H9 (cell line): ENCODE data around the gene ZNF474. TPM values are rescaled to one million over a fixed set of nuclear protein-coding genes. Genes with fewer than 3 reads are reported as not detected.

Source experiments
- DNase-seq: peaks from one replicate; pipeline ENCODE4 v3.0.0-alpha.2; 2017
- H2AFZ ChIP-seq: one replicate; pipeline ENCODE4 v1.6.1; 2013; ENCODE audit warnings: mild to moderate bottlenecking, low read length, control low read depth, moderate library complexity
- H2AK5ac ChIP-seq: 2 replicates; pipeline ENCODE4 v1.6.1; 2013; ENCODE audit warnings: low read length, control low read depth, mixed read lengths; ENCODE audit not compliant: insufficient read length
- H2BK120ac ChIP-seq: one replicate; pipeline ENCODE4 v1.6.1; 2013; ENCODE audit warnings: low read depth, mild to moderate bottlenecking, low read length, control low read depth, inconsistent platforms; ENCODE audit not compliant: poor library complexity, severe bottlenecking
- H2BK12ac ChIP-seq: 2 replicates; pipeline ENCODE4 v1.6.1; 2013; ENCODE audit warnings: low read length, control low read depth, mixed read lengths, low read depth; ENCODE audit not compliant: insufficient read length
- H2BK15ac ChIP-seq: 2 replicates; pipeline ENCODE4 v1.6.1; 2013; ENCODE audit warnings: low read depth, low read length, control low read depth
- H2BK20ac ChIP-seq: one replicate; pipeline ENCODE4 v1.6.1; 2013; ENCODE audit warnings: low read depth, mild to moderate bottlenecking, low read length, control low read depth, inconsistent platforms; ENCODE audit not compliant: poor library complexity, severe bottlenecking
- H2BK5ac ChIP-seq: 2 replicates; pipeline ENCODE4 v1.6.1; 2013; ENCODE audit warnings: low read length, control low read depth, mixed read lengths; ENCODE audit not compliant: insufficient read length
- H3K14ac ChIP-seq: 2 replicates; pipeline ENCODE4 v1.6.1; 2013; ENCODE audit warnings: low read length, control low read depth; ENCODE audit not compliant: insufficient read depth
- H3K18ac ChIP-seq: 2 replicates; pipeline ENCODE4 v1.6.1; 2013; ENCODE audit warnings: low read depth, mild to moderate bottlenecking, mixed read lengths, low read length, control low read depth; ENCODE audit not compliant: insufficient read length
- H3K23ac ChIP-seq: 2 replicates; pipeline ENCODE4 v1.6.1; 2013; ENCODE audit warnings: low read length, control low read depth, mixed read lengths, low read depth; ENCODE audit not compliant: insufficient read length
- H3K23me2 ChIP-seq: 2 replicates; pipeline ENCODE4 v1.6.1; 2013; ENCODE audit warnings: low read depth, mild to moderate bottlenecking, mixed read lengths, low read length, control low read depth; ENCODE audit not compliant: insufficient read length, poor library complexity, severe bottlenecking
- H3K27ac ChIP-seq: 2 replicates; pipeline ENCODE4 v1.5.1; 2013; ENCODE audit warnings: low read length, control low read depth, mixed read lengths, low read depth; ENCODE audit not compliant: insufficient read length
- H3K27me3 ChIP-seq: 2 replicates; pipeline ENCODE4 v1.6.1; 2013; ENCODE audit warnings: low read length, control low read depth, inconsistent platforms; ENCODE audit not compliant: insufficient read depth
- H3K4ac ChIP-seq: 2 replicates; pipeline ENCODE4 v1.6.1; 2013; ENCODE audit warnings: low read depth, mild to moderate bottlenecking, control low read depth, inconsistent platforms, low read length, moderate library complexity
- H3K4me1 ChIP-seq: 2 replicates; pipeline ENCODE4 v1.6.1; 2013; ENCODE audit warnings: low read length, control low read depth, inconsistent platforms; ENCODE audit not compliant: insufficient read depth
- H3K4me2 ChIP-seq: 2 replicates; pipeline ENCODE4 v1.6.1; 2013; ENCODE audit warnings: low read length, control low read depth, mixed read lengths; ENCODE audit not compliant: insufficient read length, insufficient read depth
- H3K56ac ChIP-seq: 2 replicates; pipeline ENCODE4 v1.6.1; 2013; ENCODE audit warnings: low read depth, mild to moderate bottlenecking, mixed read lengths, low read length, control low read depth; ENCODE audit not compliant: insufficient read length
- H3K79me1 ChIP-seq: 2 replicates; pipeline ENCODE4 v1.6.1; 2013; ENCODE audit warnings: low read depth, mild to moderate bottlenecking, moderate library complexity, low read length, control low read depth, inconsistent platforms; ENCODE audit not compliant: insufficient read depth, poor library complexity, severe bottlenecking
- H3K79me2 ChIP-seq: 2 replicates; pipeline ENCODE4 v1.6.1; 2013; ENCODE audit warnings: low read length, control low read depth, inconsistent platforms; ENCODE audit not compliant: insufficient read depth
- H3K9ac ChIP-seq: 2 replicates; pipeline ENCODE4 v1.6.1; 2013; ENCODE audit warnings: low read length, control low read depth, mixed read lengths; ENCODE audit not compliant: insufficient read length; ENCODE audit errors: extremely low read depth
- H3K9me3 ChIP-seq: one replicate; pipeline ENCODE4 v1.6.1; 2013; ENCODE audit warnings: low read depth, low read length, inconsistent platforms; ENCODE audit not compliant: control insufficient read depth
- H3T11ph ChIP-seq: one replicate; pipeline ENCODE4 v1.6.1; 2013; ENCODE audit warnings: mild to moderate bottlenecking, low read length, control low read depth, inconsistent platforms
- H4K20me1 ChIP-seq: one replicate; pipeline ENCODE4 v1.6.1; 2013; ENCODE audit not compliant: control insufficient read depth, insufficient read length, insufficient read depth
- H4K5ac ChIP-seq: 2 replicates; pipeline ENCODE4 v1.6.1; 2013; ENCODE audit warnings: low read depth, mild to moderate bottlenecking, mixed read lengths, low read length, control low read depth; ENCODE audit not compliant: insufficient read length
- H4K8ac ChIP-seq: replicated peaks from 2 replicates; pipeline ENCODE4 v1.6.1; 2013; ENCODE audit warnings: low read length, control low read depth, mixed read lengths, low read depth; ENCODE audit not compliant: insufficient read length
- H4K91ac ChIP-seq: 2 replicates; pipeline ENCODE4 v1.6.1; 2013; ENCODE audit warnings: low read depth, mild to moderate bottlenecking, moderate library complexity, mixed read lengths, low read length, control low read depth; ENCODE audit not compliant: insufficient read length
- H3K27ac Mint-ChIP-seq, 3 experiments: 2 replicates in 2 of 3; 3 replicates in 1 of 3; pipeline ENCODE4 v1.8.0; 2020 to 2021; ENCODE audit warnings: mixed read lengths in 3 of 3, mild to moderate bottlenecking in 1 of 3, moderate library complexity in 1 of 3
- H3K27me3 Mint-ChIP-seq: 2 replicates; pipeline ENCODE4 v1.8.0; 2021; ENCODE audit warnings: low read depth, mild to moderate bottlenecking, moderate library complexity, mixed read lengths
- H3K36me3 Mint-ChIP-seq, 3 experiments: 2 replicates in 2 of 3; 3 replicates in 1 of 3; pipeline ENCODE4 v1.8.0; 2020 to 2021; ENCODE audit warnings: low read depth in 3 of 3, mixed read lengths in 3 of 3; ENCODE audit not compliant: insufficient read depth in 1 of 3
- H3K4me1 Mint-ChIP-seq, 2 experiments: 2 replicates each; pipeline ENCODE4 v1.8.0; 2020; ENCODE audit warnings: mixed read lengths in 2 of 2
- H3K4me3 Mint-ChIP-seq, 2 experiments: 2 replicates in 1 of 2; 3 replicates in 1 of 2; pipeline ENCODE4 v1.8.0; 2020 to 2021; ENCODE audit warnings: mild to moderate bottlenecking in 2 of 2, mixed read lengths in 2 of 2, moderate library complexity in 1 of 2
- H3K9me3 Mint-ChIP-seq, 2 experiments: 2 replicates in 1 of 2; 3 replicates in 1 of 2; pipeline ENCODE4 v1.8.0; 2020; ENCODE audit warnings: mild to moderate bottlenecking in 2 of 2, mixed read lengths in 2 of 2, moderate library complexity in 1 of 2
- WGBS: extraction: QIAGEN DNeasy Blood & Tissue Kit; methylation state at CpG from one replicate; pipeline ENCODE4 v1.1.7; 2013; ENCODE audit warnings: missing lambda C conversion rate, low lambda C conversion rate, mixed read lengths; ENCODE audit not compliant: insufficient read length; ENCODE audit errors: extremely low coverage; 5-methylcytosine and 5-hydroxymethylcytosine counted together
- total RNA-seq: library from RNA; stranded (reverse); gene quantifications from 2 replicates; pipeline ENCODE4 v1.2.1, GENCODE V29; 2021
- TF ChIP-seq, protein P1 (sequence below): fragments of 200-600 bp; sonication (generic); conservative IDR thresholded peaks from 3 replicates; pipeline ENCODE4 v1.8.0; 2021; ENCODE audit warnings: antibody characterized with exemption, mild to moderate bottlenecking

The ZNF474 gene
- total RNA-seq, 1 experiment from 2014 or later = not detected

DNA sequence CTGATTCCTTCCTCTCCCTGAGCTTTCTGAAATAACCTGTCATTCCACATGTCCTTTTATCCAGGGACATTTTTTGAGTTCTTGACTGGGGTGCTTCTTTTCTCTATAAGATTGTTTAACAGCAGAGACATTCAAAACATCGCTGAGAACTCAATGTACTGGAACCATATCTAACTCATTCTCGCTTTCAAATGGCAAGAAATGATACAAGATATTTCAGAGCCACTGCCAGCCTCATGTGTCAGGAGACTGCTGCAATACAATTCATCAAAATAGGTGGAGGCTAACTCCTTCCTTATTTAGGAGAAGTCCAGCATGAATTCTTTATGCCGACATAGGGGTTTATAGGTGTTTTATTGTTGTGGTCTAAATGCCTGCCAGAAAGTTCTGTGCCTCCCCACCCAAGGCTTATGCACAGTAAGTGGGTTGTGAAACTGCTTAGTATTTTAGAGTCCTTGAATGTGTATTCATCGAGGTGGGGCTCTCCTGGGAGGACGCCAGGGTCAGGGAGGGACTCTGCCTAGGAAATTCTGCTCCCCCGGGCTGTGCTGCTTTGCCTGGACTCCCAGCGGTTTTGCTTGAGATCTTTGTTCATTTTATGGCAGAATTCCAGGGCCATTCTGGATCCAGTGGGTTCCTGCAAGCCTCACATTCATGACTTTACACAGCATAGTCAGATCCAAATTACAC lies 53.9 kb downstream of the ZNF474 start:
- peak overlapping the region in 2 of 3 experiments; percentile 25 to 55; a peak in 2 of 7 replicates for H3K27ac Mint-ChIP-seq
- H2BK20ac ChIP-seq = no peak overlapping the region
- no peak overlapping the region for H2BK5ac ChIP-seq
- H3K23ac ChIP-seq = no peak overlapping the region
- H4K8ac ChIP-seq = no peak overlapping the region
- H3K79me1 ChIP-seq = no peaks in the 10 kb centered on the region
- H3K9ac ChIP-seq = no peak overlapping the region
- H3K14ac ChIP-seq = peak overlapping the region; percentile 58; the same call in 1 of the 2 replicates
- no peak overlapping the region for H3K4me3 Mint-ChIP-seq
- no peak overlapping the region for H4K91ac ChIP-seq
- WGBS = no CpG with 5 or more reads among the region's 7 CpGs
- H4K5ac ChIP-seq = no peak overlapping the region
- H3K56ac ChIP-seq = no peak overlapping the region
- no peaks in the 10 kb centered on the region for H3K9me3 ChIP-seq
- H3K36me3 Mint-ChIP-seq = peaks cover 0 to 2% (median 0%) of the 10 kb centered on the region in 3 experiments; a peak in 1 of 7 replicates
- H3K4me2 ChIP-seq = no peak overlapping the region
- peaks cover 11% of the 10 kb centered on the region; the same call in 1 of the 2 replicates for H3K4me1 ChIP-seq
- TF ChIP-seq, protein P1, sequence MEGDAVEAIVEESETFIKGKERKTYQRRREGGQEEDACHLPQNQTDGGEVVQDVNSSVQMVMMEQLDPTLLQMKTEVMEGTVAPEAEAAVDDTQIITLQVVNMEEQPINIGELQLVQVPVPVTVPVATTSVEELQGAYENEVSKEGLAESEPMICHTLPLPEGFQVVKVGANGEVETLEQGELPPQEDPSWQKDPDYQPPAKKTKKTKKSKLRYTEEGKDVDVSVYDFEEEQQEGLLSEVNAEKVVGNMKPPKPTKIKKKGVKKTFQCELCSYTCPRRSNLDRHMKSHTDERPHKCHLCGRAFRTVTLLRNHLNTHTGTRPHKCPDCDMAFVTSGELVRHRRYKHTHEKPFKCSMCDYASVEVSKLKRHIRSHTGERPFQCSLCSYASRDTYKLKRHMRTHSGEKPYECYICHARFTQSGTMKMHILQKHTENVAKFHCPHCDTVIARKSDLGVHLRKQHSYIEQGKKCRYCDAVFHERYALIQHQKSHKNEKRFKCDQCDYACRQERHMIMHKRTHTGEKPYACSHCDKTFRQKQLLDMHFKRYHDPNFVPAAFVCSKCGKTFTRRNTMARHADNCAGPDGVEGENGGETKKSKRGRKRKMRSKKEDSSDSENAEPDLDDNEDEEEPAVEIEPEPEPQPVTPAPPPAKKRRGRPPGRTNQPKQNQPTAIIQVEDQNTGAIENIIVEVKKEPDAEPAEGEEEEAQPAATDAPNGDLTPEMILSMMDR = no peak
- H3K27me3 ChIP-seq = no peaks in the 10 kb centered on the region
- H3K79me2 ChIP-seq = no peaks in the 10 kb centered on the region
- H2AFZ ChIP-seq = no peak overlapping the region
- no peak overlapping the region for H3T11ph ChIP-seq
- H3K27me3 Mint-ChIP-seq = no peaks in the 10 kb centered on the region
- DNase-seq = no peak
- H3K27ac ChIP-seq = no peak overlapping the region
- H2BK15ac ChIP-seq = no peak overlapping the region
- no peak overlapping the region for H2AK5ac ChIP-seq
- H2BK120ac ChIP-seq = peak overlapping the region; percentile 36
- H3K4me1 Mint-ChIP-seq = peaks cover 24 to 34% of the 10 kb centered on the region in 2 experiments
- no peaks in the 10 kb centered on the region for H3K23me2 ChIP-seq
- no peak overlapping the region for H3K18ac ChIP-seq
- H2BK12ac ChIP-seq = no peak overlapping the region
- H4K20me1 ChIP-seq = no peaks in the 10 kb centered on the region
- no peaks in the 10 kb centered on the region; a peak in 1 of 5 replicates for H3K9me3 Mint-ChIP-seq
- no peak overlapping the region for H3K4ac ChIP-seq
